ENCODE measurements around the gene PAPOLG. TPM values are rescaled to one million over a fixed set of nuclear protein-coding genes. Genes with fewer than 3 reads are reported as not detected.

PAPOLG gene
- total RNA-seq (14.9 TPM in 2 replicates), polyA plus RNA-seq (3.8 and 4.2 TPM in 2 replicates), polyA minus RNA-seq (13.8 and 15.4 TPM in 2 replicates), Bru-seq, nascent RNA (percentile 79 among the genes with signal in this experiment), BruChase-seq, experiment 1, labeled RNA remaining after a 6-hour chase (percentile 69 among the genes with signal in this experiment), BruChase-seq, experiment 2, labeled RNA remaining after a 2-hour chase (percentile 81 among the genes with signal in this experiment)
- 4.0 and 4.4 TPM in 2 replicates for polyA plus RNA-seq (2011; cell fraction: cytosol; rRNA removed)
- 12.7 and 13.5 TPM in 2 replicates for polyA plus RNA-seq (2011; cell fraction: nucleus; rRNA removed)
- polyA plus RNA-seq (2012), result 9.2 and 11.4 TPM in 2 replicates
- 7.1 TPM for polyA minus RNA-seq (2011; cell fraction: cytosol; rRNA and poly(A)+ RNA removed)
- 12.4 and 19.1 TPM in 2 replicates for polyA minus RNA-seq (2011; cell fraction: nucleus; rRNA and poly(A)+ RNA removed)
- long read RNA-seq, full-length matches to known transcripts, result 10 of 14 reads
- long read RNA-seq, partial matches to known transcripts, result 3 of 14 reads
- long read RNA-seq, other reads (novel, unspliced or antisense), result 1 of 14 reads

GRCh38 chr2:60756097-60757087, at the start of gene PAPOLG:
PAPOLG (plus strand) TSS chr2:60756268; CDS start chr2:60756479, 211 bp downstream.
- Histone ChIP-seq H3K9ac (replicated peaks; ENCODE audit: extremely low read depth, insufficient read depth, low read length) (peak within 1 kb of the TSS; percentile 93), H3K9me3 (replicated peaks; ENCODE audit: control insufficient read depth, insufficient read depth, low read length) (no peaks in the 10 kb centered on the region), H3K4me3 (replicated peaks in 1 of 3; ENCODE audit: insufficient read depth in 1 of 3, low read depth in 1 of 3, low read length in 3 of 3) (peak within 1 kb of the TSS; percentile 92 to 95 (median 93)), H2AFZ (ENCODE audit: low read depth, low read length) (peak within 1 kb of the TSS; percentile 99), H3K36me3 (ENCODE audit: control insufficient read depth in 2 of 2, extremely low read depth in 1 of 2, insufficient read depth in 2 of 2, low read length in 2 of 2) (peaks cover 3 to 6% of the 10 kb centered on the region in 2 experiments), H3K79me2 (ENCODE audit: control insufficient read depth, insufficient read depth, low read length) (peaks cover 35% of the 10 kb centered on the region), H3K27me3 (ENCODE audit: control insufficient read depth in 2 of 2, insufficient read depth in 2 of 2, low read length in 2 of 2) (no peaks in the 10 kb centered on the region), H3K4me1 (ENCODE audit: control insufficient read depth, extremely low read depth, insufficient read depth, low read length) (peaks cover 14% of the 10 kb centered on the region), H3K4me2 (ENCODE audit: insufficient read depth, low read length) (peak within 1 kb of the TSS; percentile 90), H3K9me1 (replicated peaks; ENCODE audit: control insufficient read depth, extremely low read depth, insufficient read depth, low read length) (no peaks in the 10 kb centered on the region), H4K20me1 (replicated peaks; ENCODE audit: control insufficient read depth, extremely low read depth, insufficient read depth, low read length) (no peaks in the 10 kb centered on the region), H3K27ac (ENCODE audit: insufficient read depth, low read depth, low read length) (peak within 1 kb of the TSS; percentile 81)
- FAIRE-seq (peak; percentile 92), DNase-seq (ENCODE audit: low read depth, low spot score) (peak; percentile 93)
- TF ChIP-seq POLR2A (IDR thresholded peaks at IDR 0.05; ENCODE audit: low read depth, low read length), result peak; percentile 94
- no peak for TF ChIP-seq EZH2 (IDR thresholded peaks at IDR 0.05; ENCODE audit: borderline replicate concordance, low read depth, low read length, severe bottlenecking)
- no peak for TF ChIP-seq CTCF (IDR thresholded peaks at IDR 0.05; ENCODE audit: extremely low read depth in 1 of 2, insufficient read depth in 1 of 2, low read depth in 1 of 2, low read length in 2 of 2)
- peak; percentile 77 for TF ChIP-seq POLR2AphosphoS5 (IDR thresholded peaks at IDR 0.05; ENCODE audit: insufficient read depth, low read depth, low read length)
- no peak for TF ChIP-seq FOS (IDR thresholded peaks at IDR 0.05; ENCODE audit: borderline replicate concordance, insufficient read depth, low read length)
- dilution Hi-C loops (cut with MboI; ENCODE audit: extremely low pct_ligation_motif_present, low sequenced_read_pairs), result no loop called here
- no TSS peak for BruUV-seq (replicated peaks)
- ChIA-PET POLR2A (no interaction called here), CTCF (interaction anchor here (1.0 to 2.4 kb wide), 6 partner anchors 10 to 243 kb away, joined by 3 to 13 read pairs (median 4); no protein-coding TSS in a partner anchor)
- intact Hi-C loops (cut with micrococcal nuclease), result loop anchor here (1.0 kb wide), 1 partner anchor 49 kb away; no protein-coding TSS in a partner anchor
